Measurements from ENCODE around the gene RNF157. TPM values are rescaled to one million over a fixed set of nuclear protein-coding genes. Genes with fewer than 3 reads are reported as not detected.

RNF157 gene
- total and polyA plus RNA-seq, 2 of the 13 experiments (the other 11 are each of a cell fraction or from before 2014, with no cell fraction given), result 0.44 to 1.5 TPM

DNA sequence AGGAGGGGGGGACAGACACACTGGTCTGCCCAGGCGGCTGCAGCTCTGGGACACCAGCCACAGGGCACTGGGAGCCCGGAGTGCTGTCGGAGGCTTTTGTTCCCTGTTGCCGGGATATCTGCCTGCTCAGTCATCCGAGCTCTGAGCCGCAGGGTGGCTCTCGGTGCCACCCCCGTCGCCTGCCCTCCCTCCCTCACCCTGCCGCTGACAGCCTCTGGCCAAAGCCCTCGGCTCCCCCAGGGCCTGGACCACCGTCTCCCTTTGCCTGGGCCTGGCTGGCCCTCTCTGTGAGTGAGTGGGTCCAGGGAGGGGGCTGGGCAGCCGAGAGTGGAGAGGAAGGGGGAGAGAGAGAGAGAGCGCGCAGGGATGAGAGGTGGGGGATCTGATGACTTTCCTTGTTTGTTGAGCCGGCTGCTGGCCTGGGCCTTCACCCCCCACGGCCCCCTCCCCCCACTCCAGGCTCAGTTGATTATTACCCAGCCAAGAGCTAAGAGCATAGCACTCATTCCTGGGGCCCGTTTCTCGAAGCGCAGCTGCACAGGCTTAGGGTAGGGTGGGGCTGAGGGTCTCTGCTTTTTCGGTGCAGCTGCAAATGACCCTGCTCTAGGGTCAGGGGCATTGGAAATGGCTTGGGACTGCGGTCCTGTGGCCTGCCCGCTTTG, 101.9 kb downstream of the RNF157 start (continued):
- TF ChIP-seq, protein P1, sequence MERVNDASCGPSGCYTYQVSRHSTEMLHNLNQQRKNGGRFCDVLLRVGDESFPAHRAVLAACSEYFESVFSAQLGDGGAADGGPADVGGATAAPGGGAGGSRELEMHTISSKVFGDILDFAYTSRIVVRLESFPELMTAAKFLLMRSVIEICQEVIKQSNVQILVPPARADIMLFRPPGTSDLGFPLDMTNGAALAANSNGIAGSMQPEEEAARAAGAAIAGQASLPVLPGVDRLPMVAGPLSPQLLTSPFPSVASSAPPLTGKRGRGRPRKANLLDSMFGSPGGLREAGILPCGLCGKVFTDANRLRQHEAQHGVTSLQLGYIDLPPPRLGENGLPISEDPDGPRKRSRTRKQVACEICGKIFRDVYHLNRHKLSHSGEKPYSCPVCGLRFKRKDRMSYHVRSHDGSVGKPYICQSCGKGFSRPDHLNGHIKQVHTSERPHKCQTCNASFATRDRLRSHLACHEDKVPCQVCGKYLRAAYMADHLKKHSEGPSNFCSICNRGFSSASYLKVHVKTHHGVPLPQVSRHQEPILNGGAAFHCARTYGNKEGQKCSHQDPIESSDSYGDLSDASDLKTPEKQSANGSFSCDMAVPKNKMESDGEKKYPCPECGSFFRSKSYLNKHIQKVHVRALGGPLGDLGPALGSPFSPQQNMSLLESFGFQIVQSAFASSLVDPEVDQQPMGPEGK (CRISPR knock-in tag; IDR thresholded peaks at IDR 0.05), result peak; percentile 97
- no peak for TF ChIP-seq ZNF678 (CRISPR knock-in tag; IDR thresholded peaks at IDR 0.05)
- peak; percentile 75; the same call in 1 of the 2 replicates for TF ChIP-seq ZNF839 (CRISPR knock-in tag; IDR thresholded peaks at IDR 0.05; ENCODE audit: borderline replicate concordance)
- TF ChIP-seq, protein P2, sequence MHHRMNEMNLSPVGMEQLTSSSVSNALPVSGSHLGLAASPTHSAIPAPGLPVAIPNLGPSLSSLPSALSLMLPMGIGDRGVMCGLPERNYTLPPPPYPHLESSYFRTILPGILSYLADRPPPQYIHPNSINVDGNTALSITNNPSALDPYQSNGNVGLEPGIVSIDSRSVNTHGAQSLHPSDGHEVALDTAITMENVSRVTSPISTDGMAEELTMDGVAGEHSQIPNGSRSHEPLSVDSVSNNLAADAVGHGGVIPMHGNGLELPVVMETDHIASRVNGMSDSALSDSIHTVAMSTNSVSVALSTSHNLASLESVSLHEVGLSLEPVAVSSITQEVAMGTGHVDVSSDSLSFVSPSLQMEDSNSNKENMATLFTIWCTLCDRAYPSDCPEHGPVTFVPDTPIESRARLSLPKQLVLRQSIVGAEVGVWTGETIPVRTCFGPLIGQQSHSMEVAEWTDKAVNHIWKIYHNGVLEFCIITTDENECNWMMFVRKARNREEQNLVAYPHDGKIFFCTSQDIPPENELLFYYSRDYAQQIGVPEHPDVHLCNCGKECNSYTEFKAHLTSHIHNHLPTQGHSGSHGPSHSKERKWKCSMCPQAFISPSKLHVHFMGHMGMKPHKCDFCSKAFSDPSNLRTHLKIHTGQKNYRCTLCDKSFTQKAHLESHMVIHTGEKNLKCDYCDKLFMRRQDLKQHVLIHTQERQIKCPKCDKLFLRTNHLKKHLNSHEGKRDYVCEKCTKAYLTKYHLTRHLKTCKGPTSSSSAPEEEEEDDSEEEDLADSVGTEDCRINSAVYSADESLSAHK (CRISPR knock-in tag; IDR thresholded peaks at IDR 0.05; ENCODE audit: borderline replicate concordance), result no peak
- TF ChIP-seq ZNF549 (CRISPR knock-in tag; IDR thresholded peaks at IDR 0.05), result no peak
- no peak for TF ChIP-seq CENPT (CRISPR knock-in tag; IDR thresholded peaks at IDR 0.05; ENCODE audit: low read depth)
- no peak; the same call in 1 of the 2 replicates for TF ChIP-seq STAT5B (CRISPR knock-in tag; IDR thresholded peaks at IDR 0.05)
- TF ChIP-seq, protein P3, sequence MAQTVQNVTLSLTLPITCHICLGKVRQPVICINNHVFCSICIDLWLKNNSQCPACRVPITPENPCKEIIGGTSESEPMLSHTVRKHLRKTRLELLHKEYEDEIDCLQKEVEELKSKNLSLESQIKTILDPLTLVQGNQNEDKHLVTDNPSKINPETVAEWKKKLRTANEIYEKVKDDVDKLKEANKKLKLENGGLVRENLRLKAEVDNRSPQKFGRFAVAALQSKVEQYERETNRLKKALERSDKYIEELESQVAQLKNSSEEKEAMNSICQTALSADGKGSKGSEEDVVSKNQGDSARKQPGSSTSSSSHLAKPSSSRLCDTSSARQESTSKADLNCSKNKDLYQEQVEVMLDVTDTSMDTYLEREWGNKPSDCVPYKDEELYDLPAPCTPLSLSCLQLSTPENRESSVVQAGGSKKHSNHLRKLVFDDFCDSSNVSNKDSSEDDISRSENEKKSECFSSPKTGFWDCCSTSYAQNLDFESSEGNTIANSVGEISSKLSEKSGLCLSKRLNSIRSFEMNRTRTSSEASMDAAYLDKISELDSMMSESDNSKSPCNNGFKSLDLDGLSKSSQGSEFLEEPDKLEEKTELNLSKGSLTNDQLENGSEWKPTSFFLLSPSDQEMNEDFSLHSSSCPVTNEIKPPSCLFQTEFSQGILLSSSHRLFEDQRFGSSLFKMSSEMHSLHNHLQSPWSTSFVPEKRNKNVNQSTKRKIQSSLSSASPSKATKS (CRISPR knock-in tag; IDR thresholded peaks at IDR 0.05), result no peak
- peak; percentile 85 for TF ChIP-seq ZSCAN9 (CRISPR knock-in tag; IDR thresholded peaks at IDR 0.05; ENCODE audit: borderline replicate concordance)
- 0 out of 2 replicates have a peak, but pooled peaks have one; percentile 23 for TF ChIP-seq ZNF567 (CRISPR knock-in tag; IDR thresholded peaks at IDR 0.05; ENCODE audit: borderline replicate concordance)
- TF ChIP-seq ELF3 (CRISPR knock-in tag; IDR thresholded peaks at IDR 0.05), result peak; percentile 89
- no peak for TF ChIP-seq ZNF296 (CRISPR knock-in tag; conservative IDR thresholded peaks at IDR 0.05)
- TF ChIP-seq, protein P4, sequence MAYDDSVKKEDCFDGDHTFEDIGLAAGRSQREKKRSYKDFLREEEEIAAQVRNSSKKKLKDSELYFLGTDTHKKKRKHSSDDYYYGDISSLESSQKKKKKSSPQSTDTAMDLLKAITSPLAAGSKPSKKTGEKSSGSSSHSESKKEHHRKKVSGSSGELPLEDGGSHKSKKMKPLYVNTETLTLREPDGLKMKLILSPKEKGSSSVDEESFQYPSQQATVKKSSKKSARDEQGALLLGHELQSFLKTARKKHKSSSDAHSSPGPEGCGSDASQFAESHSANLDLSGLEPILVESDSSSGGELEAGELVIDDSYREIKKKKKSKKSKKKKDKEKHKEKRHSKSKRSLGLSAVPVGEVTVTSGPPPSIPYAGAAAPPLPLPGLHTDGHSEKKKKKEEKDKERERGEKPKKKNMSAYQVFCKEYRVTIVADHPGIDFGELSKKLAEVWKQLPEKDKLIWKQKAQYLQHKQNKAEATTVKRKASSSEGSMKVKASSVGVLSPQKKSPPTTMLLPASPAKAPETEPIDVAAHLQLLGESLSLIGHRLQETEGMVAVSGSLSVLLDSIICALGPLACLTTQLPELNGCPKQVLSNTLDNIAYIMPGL (CRISPR knock-in tag; IDR thresholded peaks at IDR 0.05; ENCODE audit: borderline replicate concordance in 1 of 2, low read depth in 1 of 2), result peak; percentile 43 to 58; a peak in 1 of 4 replicates
- TF ChIP-seq, protein P5, sequence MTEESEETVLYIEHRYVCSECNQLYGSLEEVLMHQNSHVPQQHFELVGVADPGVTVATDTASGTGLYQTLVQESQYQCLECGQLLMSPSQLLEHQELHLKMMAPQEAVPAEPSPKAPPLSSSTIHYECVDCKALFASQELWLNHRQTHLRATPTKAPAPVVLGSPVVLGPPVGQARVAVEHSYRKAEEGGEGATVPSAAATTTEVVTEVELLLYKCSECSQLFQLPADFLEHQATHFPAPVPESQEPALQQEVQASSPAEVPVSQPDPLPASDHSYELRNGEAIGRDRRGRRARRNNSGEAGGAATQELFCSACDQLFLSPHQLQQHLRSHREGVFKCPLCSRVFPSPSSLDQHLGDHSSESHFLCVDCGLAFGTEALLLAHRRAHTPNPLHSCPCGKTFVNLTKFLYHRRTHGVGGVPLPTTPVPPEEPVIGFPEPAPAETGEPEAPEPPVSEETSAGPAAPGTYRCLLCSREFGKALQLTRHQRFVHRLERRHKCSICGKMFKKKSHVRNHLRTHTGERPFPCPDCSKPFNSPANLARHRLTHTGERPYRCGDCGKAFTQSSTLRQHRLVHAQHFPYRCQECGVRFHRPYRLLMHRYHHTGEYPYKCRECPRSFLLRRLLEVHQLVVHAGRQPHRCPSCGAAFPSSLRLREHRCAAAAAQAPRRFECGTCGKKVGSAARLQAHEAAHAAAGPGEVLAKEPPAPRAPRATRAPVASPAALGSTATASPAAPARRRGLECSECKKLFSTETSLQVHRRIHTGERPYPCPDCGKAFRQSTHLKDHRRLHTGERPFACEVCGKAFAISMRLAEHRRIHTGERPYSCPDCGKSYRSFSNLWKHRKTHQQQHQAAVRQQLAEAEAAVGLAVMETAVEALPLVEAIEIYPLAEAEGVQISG (CRISPR knock-in tag; IDR thresholded peaks at IDR 0.05), result peak; percentile 71; the same call in 1 of the 2 replicates
- TF ChIP-seq ZNF781 (CRISPR knock-in tag; IDR thresholded peaks at IDR 0.05; ENCODE audit: borderline replicate concordance, not compliant biosample characterization), result no peak
